GM06990 (cell line): ENCODE results near the gene NTSR1.
"Not testable (repeated sequence)": the region's sequence is repeated elsewhere in the genome, so short reads cannot be mapped to it uniquely, and the experiment has no call there.

Source experiments
- DNase-seq: peaks from one replicate; pipeline ENCODE4 v3.0.0-alpha.2; 2011; ENCODE audit not compliant: insufficient read length; ENCODE audit errors: extremely low read depth
- H3K27me3 ChIP-seq: replicated peaks from 2 replicates; pipeline ENCODE4 v1.6.0; 2011; ENCODE audit warnings: low read length; ENCODE audit not compliant: control insufficient read depth, insufficient read depth
- H3K36me3 ChIP-seq: 2 replicates; pipeline ENCODE4 v1.5.1; 2011; ENCODE audit warnings: low read length; ENCODE audit not compliant: control insufficient read depth, insufficient read depth
- H3K4me3 ChIP-seq: replicated peaks from 2 replicates; pipeline ENCODE4 v1.5.1; 2011; ENCODE audit warnings: low read depth, mild to moderate bottlenecking, control low read depth, low read length
- TF ChIP-seq, protein P1 (sequence below): IDR thresholded peaks from 2 replicates; pipeline ENCODE4 v1.5.1; 2011; ENCODE audit warnings: low read length, control low read depth, mild to moderate bottlenecking, inconsistent platforms; ENCODE audit not compliant: insufficient read depth, poor library complexity, severe bottlenecking

NTSR1 gene

DNA sequence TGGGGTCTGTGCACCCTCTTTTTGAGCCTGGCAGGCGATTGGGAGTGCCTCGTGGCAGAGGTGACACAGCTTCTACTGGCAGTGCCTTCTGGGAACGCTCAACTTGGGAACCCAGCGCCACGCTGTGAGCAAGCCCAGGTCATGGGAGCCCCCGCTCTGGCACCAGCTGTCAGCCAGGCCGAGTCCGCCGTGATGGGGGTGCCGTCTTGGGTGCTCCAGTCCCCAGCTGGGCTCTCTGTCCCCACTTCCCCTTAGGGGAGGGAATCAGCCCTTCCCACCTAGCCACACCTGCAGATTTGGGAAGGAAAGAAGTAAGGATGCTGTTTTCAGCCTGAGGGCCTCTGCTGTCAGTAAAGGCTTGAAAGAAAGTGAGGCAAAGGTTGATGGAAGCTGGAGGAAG is 31.0 kb upstream of the NTSR1 start:
- TF ChIP-seq, protein P1, sequence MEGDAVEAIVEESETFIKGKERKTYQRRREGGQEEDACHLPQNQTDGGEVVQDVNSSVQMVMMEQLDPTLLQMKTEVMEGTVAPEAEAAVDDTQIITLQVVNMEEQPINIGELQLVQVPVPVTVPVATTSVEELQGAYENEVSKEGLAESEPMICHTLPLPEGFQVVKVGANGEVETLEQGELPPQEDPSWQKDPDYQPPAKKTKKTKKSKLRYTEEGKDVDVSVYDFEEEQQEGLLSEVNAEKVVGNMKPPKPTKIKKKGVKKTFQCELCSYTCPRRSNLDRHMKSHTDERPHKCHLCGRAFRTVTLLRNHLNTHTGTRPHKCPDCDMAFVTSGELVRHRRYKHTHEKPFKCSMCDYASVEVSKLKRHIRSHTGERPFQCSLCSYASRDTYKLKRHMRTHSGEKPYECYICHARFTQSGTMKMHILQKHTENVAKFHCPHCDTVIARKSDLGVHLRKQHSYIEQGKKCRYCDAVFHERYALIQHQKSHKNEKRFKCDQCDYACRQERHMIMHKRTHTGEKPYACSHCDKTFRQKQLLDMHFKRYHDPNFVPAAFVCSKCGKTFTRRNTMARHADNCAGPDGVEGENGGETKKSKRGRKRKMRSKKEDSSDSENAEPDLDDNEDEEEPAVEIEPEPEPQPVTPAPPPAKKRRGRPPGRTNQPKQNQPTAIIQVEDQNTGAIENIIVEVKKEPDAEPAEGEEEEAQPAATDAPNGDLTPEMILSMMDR, result no peak
- no peak overlapping the region for H3K4me3 ChIP-seq
- DNase-seq, result no peak
- H3K36me3 ChIP-seq, result no peaks in the 10 kb centered on the region
- no peaks in the 10 kb centered on the region for H3K27me3 ChIP-seq

DNA sequence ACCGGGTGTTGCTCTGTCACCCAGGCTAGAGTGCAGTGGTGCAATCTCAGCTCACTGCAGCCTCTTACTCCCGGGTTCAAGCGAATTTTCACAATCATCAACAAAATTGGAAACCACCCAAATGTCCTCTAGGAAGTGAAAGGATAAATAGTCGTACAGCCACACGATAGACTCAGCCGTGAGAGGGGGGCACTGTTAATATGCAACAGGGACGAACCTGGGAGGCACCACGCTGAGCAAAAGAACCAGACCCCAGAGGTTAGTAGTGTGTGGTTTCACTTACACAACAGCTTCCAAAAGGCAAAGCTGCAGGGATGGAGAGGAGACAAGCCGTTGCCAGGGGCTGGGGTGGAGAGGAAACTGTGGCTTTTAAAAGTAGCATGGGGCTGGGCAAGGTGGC is 30.1 kb upstream of the NTSR1 start:
- H3K36me3 ChIP-seq, result no peaks in the 10 kb centered on the region
- no peaks in the 10 kb centered on the region for H3K27me3 ChIP-seq
- TF ChIP-seq, protein P1, result no peak
- no peak overlapping the region for H3K4me3 ChIP-seq
- DNase-seq, result no peak

DNA sequence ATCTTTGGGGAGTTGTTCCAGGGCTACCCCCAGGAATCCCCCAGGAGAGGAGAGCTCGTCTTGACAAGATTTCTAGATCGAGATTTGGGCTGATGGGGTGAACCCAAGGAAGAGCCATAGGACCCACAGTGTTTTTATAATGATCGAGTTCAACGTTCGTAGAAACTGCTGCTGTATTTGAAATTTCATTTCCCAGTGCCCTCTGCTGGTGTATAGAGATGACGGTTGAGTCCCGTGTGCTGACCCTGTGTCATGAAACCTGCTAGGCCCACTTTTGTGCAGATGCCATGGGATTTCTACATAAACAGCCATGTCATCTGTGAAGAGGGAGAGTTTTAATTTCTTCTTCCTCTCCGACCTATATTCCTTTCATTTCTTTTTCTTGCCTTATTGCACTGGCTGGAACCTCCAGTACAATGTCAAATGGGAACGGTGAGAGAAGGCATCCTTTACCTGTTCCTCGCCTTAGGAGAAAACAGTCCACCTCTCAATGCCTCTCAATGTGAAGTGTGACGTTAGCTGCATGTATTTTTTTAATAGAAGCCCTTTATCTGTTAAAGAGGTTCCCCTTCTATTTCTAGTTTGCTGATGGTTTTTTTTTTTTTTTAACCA is 28.6 kb upstream of the NTSR1 start:
- Histone ChIP-seq H3K27me3 (no peaks in the 10 kb centered on the region), H3K4me3 (no peak overlapping the region), H3K36me3 (no peaks in the 10 kb centered on the region)
- TF ChIP-seq, protein P1, result no peak
- DNase-seq, result no peak

DNA sequence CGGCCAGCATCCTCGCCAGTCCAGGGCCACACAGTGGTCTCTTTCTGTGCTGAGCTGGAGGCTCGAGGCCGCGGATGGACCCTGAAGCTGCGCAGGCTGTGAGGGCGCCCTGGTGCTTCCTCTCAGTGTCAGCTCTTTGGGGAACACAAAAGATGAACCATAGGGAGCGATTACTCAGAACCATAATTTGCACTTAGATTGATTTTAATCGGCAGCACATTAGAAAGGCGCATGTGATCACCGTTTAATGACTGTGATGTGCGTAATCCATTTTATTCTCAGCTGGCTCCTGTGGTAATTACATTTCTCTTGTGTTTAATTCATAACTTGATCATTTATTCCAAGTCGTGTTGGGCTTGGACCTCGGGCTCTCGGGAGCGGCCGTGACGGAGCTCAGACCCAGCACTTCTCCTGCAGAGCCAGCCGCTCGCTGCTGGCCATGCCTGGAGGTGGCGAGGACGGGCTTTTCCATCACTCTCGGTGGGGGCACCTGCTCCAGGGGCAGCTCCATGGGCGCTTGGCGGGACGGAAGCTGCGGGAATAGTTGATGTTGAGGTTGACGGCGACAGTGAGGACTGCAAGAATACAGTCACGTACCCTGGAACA is 25.6 kb upstream of the NTSR1 start:
- no peaks in the 10 kb centered on the region for H3K27me3 ChIP-seq
- no peak for DNase-seq
- TF ChIP-seq, protein P1, result no peak

DNA sequence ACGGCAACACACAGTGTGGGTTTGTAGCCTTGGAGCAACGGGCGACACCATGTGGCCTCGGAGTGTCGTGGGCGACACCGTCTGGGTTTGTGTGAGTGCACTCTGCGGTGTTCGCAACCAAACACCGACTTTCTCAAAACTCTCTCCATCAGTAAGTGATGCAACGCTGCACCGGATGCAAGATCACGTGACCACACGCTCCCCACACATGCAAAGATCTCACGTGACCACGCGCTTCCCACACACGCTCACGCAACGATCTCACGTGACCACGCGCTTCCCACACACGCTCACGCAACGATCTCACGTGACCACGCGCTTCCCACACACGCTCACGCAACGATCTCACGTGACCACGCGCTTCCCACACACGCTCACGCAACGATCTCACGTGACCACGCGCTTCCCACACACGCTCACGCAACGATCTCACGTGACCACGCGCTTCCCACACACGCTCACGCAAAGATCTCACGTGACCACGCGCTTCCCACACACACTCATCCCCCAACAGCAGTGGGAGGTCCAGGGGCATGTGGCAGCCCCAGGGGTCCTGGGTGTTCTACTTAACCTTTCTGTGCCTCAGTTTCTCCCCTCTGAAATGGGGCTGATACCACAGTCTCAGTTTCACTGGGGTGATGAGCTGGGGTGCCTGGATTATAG is 24.8 kb upstream of the NTSR1 start:
- H3K4me3 ChIP-seq, DNase-seq, H3K36me3 ChIP-seq, H3K27me3 ChIP-seq: not testable (repeated sequence)

More for the DNA sequence above, 25.6 kb upstream of the NTSR1 start:
- H3K36me3 ChIP-seq, result no peaks in the 10 kb centered on the region
- no peak overlapping the region for H3K4me3 ChIP-seq

DNA sequence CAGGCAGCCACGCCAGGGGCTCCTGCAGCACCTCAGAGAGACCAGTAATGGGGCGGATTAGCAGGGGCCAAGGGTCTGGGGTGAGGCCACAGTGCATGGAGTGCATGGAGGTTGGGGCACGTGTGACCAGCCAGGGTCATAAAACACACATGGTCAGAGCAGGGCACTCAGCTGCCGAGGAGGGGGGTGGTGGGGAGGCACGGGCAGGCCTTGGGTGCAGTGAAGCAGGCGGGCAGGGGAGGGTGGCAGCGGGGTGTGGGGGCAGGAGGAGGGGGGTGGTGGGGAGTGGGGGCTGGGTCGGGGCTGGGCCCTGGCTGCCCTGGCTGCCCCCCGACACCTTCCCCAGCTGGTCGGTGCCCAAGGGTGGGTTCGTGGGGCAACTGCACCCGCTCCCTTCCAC is 23.7 kb upstream of the NTSR1 start:
- no peak overlapping the region for H3K4me3 ChIP-seq
- no peaks in the 10 kb centered on the region for H3K36me3 ChIP-seq
- TF ChIP-seq, protein P1, result no peak
- H3K27me3 ChIP-seq, result no peaks in the 10 kb centered on the region
- no peak for DNase-seq
